ENCODE measurements around the gene CEACAM18.
"Not testable (repeated sequence)": the region's sequence is repeated elsewhere in the genome, so short reads cannot be mapped to it uniquely, and the experiment has no call there.

CEACAM18 gene

GRCh38 chr19:51488491-51488890 lies 10.2 kb downstream of the CEACAM18 start:
- intact Hi-C loops (cut with DNase I) = no loop called here
- no peak for DNase-seq

GRCh38 chr19:51489113-51489512 lies 10.8 kb downstream of the CEACAM18 start:
- no peak for DNase-seq
- intact Hi-C loops (cut with DNase I) = no loop called here

DNA sequence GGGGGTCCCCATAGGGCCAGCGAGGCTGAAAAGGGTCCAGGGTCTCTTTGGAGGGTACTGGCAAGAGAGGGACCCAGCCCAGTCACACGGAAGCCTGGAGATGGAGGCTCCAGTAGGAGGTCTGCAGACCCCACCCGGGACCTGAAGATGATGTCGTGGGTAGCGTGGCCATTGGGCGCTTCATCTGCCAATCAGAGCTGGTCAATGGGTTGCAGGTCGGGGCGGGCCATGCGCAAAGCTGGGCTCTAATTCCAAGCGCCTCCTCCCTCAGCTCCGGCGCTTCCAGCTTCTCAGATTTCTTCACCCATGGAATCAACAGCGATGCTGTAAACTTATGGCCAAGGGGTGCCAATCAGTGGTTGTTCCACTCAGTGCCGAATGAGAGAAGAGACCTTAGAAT lies 12.3 kb downstream of the CEACAM18 start:
- DNase-seq = no peak
- intact Hi-C loops (cut with DNase I) = no loop called here

GRCh38 chr19:51491586-51491985 lies 13.2 kb downstream of the CEACAM18 start:
- DNase-seq = peak in 1 of 10 donors; percentile 34
- intact Hi-C loops (cut with DNase I) = no loop called here

- no peak for DNase-seq
- intact Hi-C loops (cut with DNase I) = no loop called here
These were observed 15.4 kb downstream of the CEACAM18 start for GRCh38 chr19:51493776-51494175.

DNA sequence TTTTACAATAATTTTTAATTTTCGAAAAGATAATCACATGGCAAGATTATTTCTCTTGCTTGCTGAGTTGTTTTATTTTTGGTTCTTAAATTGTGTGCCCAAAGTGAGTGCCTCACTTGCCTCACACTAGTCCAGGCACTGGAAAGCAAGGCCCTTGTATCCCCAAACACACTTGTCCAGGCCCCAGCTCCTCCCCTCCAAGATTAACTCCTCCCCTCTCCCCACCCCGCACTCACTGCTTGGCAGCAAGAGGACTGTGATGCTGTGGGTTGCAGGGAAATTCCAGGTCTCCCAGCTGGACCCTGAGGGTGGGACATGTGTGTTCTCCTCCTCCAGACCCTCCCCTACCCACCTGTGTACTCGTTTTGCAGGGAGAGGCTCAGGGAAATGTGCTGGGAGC lies 19.3 kb downstream of the CEACAM18 start:
- intact Hi-C loops (cut with DNase I) = no loop called here
- DNase-seq = no peak

- intact Hi-C loops (cut with DNase I) = not testable (repeated sequence)
- DNase-seq = peak in 1 of 10 donors; percentile 36
These were observed 22.6 kb downstream of the CEACAM18 start for GRCh38 chr19:51500931-51501330.

DNA sequence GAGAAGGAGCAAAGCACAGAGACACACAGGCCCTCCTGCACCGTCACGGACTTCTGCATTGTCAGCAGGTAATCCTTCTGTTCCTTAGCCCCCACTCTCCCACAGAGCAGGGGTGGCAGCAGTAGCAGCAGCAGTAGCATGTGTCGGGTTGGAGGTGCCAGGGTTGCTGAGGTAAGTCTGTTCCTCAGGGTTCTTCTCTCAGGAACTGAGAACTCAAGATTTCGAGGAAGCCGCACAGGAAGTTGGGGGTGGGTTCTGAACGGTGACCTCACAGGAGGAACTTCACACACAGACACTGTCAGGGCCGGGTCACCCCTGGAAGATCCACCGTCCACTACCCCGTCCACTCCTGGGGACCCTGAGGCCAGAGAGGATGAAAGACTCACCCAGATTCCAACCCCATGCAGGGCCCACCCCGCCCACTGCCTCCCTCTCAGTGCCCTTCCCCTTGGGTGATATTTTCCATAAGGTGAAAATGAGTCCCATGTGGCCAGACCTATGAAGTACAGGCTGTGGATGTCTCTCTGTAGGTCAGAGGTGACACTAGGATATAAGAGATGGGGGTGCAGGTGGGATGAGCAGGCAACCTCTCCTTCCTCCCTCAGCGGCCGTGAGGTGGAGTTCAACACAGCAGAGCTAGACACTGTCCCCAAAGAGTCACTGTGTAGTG lies 23.4 kb downstream of the CEACAM18 start, which contains the start of gene SIGLEC12:
SIGLEC12 (minus strand) TSS at position 207 of the 670 bp plus-strand sequence; CDS start at position 140, 67 bp downstream.
- DNase-seq = peak in 6 of 10 donors; percentile 14 to 87 (median 22)
- intact Hi-C loops (cut with DNase I) = no loop called here

DNA sequence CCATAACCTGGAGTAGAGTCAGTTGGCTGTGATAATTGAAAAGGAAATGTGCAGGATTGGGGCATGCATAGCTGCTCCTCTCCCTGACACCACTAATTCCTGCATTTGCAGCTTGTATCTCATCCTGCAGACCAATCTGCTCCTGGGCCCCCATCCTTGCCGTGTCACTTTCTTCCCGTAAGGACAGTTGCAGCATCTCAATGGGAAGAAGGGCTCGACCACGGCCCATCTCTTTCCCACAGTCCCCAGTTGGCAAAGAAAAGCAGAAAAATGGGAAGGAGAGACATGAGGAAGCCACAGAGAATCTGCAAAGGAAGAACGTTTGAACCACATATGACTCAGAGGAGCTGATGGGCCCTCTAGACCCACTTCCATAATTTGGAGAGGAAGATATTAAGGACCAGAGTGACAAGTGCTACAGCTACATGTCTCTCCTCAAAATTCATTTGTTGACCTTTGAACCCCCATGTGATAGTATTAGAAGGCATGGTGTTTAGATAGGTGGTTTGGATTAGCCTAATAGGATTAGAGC lies 25.0 kb downstream of the CEACAM18 start:
- DNase-seq = no peak
- intact Hi-C loops (cut with DNase I) = no loop called here

DNA sequence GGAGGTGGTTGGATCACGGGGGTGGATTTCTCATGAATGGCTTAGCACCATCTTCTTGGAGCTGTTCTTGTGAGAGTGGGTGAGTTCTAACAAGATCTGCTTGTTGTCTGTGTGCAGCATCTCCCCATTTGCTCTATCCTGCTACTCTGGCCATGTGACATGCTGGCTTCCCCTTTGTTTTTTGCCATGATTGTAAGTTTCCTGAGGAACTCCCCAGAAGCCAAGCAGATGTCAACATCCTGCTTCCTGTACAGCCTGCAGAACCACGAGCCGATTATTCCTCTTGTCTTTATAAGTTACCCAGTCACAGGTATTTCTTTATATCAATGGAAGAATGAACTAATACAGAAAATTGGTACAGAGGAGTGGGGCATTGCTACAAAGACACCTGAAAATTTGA lies 25.6 kb downstream of the CEACAM18 start:
- DNase-seq = no peak
- intact Hi-C loops (cut with DNase I) = no loop called here

DNA sequence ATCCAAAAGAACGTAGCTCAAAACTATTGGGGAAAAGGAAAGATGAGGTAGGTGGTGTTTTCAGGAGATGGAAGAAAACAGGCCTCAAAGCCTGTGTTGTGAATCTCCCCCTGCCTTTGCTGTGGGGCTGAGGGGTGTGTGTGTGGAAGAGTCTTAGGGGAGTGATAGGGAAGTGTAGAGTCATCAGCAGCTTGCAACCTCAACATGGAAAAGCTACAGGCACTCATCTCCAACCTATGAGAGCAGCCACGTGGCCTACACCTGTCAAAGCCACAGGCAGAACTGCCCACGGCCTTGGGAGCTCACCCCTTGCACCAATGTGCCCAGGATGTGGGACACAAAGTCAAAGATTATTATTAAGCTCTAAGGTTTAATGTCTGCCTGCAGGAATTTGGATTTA lies 27.6 kb downstream of the CEACAM18 start:
- DNase-seq = no peak
- intact Hi-C loops (cut with DNase I) = no loop called here

DNA sequence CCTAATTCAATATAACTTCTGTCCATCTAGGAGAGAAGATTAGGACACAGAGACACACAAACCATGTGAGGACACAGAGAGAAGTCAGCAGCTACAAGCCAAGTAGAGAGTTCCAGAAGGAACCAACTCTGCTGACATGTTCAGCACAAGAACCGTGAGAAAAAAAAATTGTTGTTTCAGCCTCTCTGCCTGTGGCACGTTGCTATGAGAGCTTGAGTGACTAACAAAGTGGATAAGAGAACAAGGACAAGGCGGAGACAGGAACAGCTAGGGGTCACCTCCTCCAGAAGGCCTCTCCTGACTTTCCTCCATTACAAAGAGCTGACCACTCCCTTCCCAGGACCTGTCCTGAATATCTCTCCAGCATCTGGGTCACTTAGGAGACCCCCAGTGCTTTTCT lies 28.9 kb downstream of the CEACAM18 start:
- no peak for DNase-seq
- intact Hi-C loops (cut with DNase I) = no loop called here

GRCh38 chr19:51507640-51508058 lies 29.3 kb downstream of the CEACAM18 start:
- intact Hi-C loops (cut with DNase I) = no loop called here
- DNase-seq = no peak

DNA sequence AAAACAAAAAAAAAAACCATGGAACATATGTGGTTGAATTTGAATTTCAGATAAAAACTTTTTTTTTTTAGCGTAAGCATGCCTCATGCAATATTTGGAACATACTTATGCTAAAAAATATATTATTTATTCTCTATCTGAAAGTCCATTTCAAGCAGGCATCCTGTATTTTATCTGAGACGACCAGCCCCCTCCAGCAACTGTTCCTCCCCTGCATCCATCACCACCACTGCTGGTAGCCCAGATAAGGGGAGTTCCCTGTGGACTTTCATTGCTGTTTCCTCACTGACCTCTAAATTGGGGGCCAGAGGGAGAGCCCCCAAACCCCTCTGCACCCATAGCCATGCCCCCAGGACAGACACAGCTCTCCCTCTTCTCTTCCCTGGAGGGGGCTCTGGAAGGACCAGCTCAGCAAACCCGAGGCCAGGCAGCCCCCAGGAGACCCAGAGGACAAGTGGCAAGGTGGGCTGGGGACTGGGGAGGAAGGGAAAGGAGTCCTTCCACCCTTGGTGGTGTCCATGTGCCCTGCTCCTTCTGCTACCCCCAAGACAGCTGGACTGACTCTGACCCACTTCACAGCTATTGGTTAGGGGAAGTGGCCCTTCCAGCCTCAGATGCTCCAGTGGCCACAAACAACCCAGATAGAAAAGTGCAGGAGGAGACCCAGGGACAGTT lies 29.9 kb downstream of the CEACAM18 start:
- intact Hi-C loops (cut with DNase I) = no loop called here

DNA sequence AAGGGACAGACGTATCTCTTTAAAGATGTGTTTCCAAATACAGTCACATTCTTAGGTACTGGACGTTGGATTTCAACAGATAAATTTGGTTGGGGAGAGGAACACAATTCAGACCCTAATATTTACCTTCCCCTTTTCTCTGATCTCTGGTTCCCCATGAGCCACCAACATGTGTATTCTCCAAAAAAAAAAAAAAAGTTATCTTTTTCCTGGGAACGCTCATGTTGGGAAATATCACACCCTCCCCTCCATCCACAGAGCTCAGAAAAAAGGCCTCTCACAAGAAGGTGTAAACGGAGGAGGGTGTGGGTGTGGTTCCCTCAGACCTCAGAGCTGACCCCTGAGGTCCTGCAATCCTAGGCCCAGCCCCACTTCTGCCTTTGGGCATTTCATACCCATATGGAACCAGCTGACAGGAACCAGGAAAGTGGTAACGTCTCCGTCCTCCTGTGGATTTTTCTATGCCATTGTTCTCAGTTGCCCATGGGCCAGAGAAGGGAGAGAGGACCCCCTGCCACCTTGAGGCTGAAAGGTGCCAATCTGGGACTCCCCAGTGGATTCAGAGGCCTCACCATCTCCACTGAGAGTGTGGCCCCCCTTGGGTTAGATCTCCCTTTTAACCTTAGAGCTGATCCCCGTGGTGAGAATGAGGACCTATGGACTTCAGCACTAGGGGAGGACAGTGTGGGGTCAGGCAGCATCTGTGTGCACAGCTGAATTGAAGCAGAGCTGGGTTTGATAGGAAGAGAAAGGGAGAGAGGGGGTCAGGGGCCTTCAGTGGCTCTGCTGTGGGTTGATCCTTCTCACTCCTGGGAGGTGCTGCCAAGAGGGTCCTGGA lies 31.7 kb downstream of the CEACAM18 start:
- no peak for DNase-seq
- intact Hi-C loops (cut with DNase I) = no loop called here

More for the DNA sequence above, 29.9 kb downstream of the CEACAM18 start:
- DNase-seq = no peak

DNA sequence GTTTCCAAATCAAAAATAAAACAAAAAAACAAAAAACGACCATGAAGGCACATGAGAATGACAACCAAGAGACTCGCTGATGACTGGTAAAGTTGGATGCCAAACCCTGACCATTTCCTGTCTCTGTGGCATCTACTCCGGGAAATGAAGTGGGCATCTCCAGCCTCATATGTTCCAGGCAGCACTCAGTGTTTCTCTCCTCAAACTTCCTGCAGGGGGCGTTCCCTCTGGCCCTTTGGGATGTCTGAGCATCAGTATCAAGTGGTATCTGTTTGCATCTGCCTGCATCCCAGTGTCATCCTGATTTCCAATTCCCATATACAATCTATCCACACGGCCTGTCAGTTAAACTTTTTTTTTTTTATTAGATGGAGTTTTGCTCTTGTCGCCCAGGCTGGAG lies 33.0 kb downstream of the CEACAM18 start:
- DNase-seq = no peak
- intact Hi-C loops (cut with DNase I) = no loop called here

DNA sequence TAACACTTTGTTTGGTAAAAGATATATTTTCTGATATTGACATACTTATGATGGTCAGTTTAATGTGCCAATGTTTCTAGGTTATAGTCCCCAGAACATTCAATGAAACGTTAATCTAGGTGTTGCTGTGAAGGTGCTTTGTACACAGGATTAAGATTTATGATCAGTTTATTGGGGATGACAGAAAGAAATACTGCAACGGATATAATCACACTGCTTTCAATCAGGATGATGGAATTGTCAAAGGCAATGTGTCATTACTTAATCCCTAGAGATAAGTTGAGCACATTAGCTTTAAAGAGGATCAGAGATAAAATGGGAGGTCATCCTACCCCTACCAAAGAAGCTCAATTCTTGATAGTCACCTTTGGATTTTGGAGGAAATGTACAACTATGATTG lies 35.6 kb downstream of the CEACAM18 start:
- no peak for DNase-seq
- intact Hi-C loops (cut with DNase I) = no loop called here

GRCh38 chr19:51514866-51515481 lies 36.6 kb downstream of the CEACAM18 start:
- intact Hi-C loops (cut with DNase I) = loop anchor here (1.0 kb wide), 1 partner anchor 42 kb away; no protein-coding TSS in a partner anchor
- no peak for DNase-seq

DNA sequence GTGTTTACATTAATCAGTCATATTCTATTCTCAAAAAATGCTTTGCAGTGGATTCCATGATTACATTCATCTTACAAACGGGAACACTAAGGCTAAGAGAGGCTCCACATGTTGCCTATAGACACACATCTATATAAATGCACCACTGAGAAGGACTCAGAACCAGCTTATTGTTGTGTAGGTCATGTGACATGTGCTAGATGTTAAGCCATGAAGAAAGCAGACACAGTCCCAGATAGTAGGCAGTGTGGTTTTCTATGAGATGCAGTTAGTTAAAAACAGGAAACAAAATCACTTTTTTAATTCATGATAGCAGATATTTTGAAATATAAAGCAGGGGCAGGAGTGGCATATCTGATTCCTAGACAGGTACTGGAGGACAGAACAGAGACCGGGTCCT lies 42.4 kb downstream of the CEACAM18 start:
- intact Hi-C loops (cut with DNase I) = no loop called here
- no peak for DNase-seq

DNA sequence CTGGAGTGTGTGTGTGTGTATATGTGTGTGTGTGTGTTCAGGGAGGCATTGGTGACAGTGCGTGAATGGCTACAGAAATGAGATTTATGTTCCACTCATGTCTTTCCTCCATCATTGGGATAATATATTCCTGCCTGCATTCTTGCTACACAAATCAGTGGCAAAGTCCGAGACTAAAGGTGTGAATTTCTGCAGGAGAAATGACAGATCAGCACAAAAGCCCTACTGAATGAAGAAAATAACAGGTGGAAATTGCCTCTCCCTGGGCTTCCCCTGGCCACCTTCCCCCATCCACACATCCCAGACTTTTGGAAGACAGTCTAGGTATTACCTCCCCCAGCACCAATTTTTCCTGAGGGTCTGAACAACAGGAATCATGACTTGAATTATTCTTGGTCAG lies 43.0 kb downstream of the CEACAM18 start:
- intact Hi-C loops (cut with DNase I) = no loop called here
- no peak for DNase-seq

GRCh38 chr19:51521781-51522180 lies 43.4 kb downstream of the CEACAM18 start:
- intact Hi-C loops (cut with DNase I) = no loop called here
- DNase-seq = no peak

All from posterior cingulate gyrus (tissue), 11 donors.